ENCODE results near the gene TMBIM1. TPM values are rescaled to one million over a fixed set of nuclear protein-coding genes. Genes with fewer than 3 reads are reported as not detected.
"Not testable (repeated sequence)": the region's sequence is repeated elsewhere in the genome, so short reads cannot be mapped to it uniquely, and the experiment has no call there.

Gene TMBIM1
- polyA plus RNA-seq, 3 donors, result 86.5 to 96.9 (median 90.6) TPM

GRCh38 chr2:218323526-218324472 lies 31.5 kb upstream of the TMBIM1 start:
- peak; percentile 80 for DNase-seq

GRCh38 chr2:218322768-218323525 lies 30.6 kb upstream of the TMBIM1 start:
- peak; percentile 95 for DNase-seq

GRCh38 chr2:218320704-218321336 lies 28.5 kb upstream of the TMBIM1 start:
- no peak for DNase-seq

DNA sequence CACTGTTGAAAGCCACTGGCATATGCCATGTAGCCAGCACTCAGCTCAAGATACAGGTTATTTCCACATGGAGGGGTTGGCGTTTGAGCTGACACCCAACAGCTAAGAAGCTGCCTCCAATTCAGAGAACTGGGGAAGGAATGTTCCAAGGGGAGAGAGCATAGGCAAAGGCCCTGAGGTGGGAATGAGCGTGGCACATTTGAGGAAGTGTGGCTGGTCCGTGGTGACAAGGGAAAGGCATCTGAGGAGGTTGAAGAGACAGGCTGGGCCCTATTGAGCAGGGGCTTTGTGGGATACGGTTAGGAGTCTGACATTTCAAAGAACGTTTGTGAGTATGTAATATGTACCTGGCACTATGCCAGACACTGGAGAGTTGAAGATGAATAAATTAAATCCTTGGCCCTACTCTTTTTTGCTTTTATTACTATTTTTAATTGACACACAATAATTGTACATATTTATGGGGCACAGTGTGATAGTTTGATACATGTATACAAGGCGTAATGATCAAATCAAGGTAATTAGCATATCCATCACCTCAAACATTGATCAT lies 27.6 kb upstream of the TMBIM1 start:
- DNase-seq, result no peak

DNA sequence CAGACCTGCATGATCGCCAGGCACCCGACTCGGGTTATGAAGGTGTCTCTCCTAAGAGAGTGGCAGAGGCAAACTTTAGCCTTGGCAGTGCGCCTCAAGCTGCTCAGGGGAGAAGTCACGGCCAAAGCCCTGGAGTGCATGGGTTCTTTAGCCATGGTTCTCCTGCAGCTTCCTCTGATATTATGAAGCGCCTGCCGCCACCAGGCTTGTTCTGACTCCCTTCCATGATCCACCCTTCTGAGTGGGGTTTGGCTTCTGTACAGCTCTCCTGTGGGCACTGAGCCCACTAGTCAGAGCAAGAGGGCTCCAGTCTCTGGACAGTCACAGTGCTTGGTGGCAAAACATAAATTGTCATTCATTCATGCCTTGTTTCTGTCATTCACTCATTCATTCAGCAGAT lies 25.9 kb upstream of the TMBIM1 start:
- DNase-seq, result no peak

DNA sequence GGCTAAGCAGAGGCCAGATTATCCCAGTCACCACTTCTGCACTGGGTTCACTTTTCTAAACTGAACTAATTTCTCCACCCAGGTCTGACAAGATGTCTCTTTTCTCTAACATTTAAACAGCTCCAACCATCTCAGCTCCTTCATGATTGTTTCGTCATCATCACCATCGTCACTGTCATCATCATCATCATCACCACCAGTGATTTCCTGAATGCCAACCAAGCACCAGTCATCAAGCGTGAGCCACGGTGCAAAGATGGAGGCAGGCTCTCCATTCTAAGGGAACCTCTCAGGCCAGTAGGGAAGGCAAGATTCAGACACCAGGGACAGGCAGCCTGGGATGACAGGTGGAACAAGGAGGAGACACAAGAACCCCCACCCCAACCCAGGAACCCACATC lies 25.5 kb upstream of the TMBIM1 start:
- DNase-seq, result no peak

- DNase-seq, result no peak
Observed at GRCh38 chr2:218317303-218317630, 25.0 kb upstream of the TMBIM1 start.

- DNase-seq, result no peak
Observed at GRCh38 chr2:218315397-218315796, 23.1 kb upstream of the TMBIM1 start.

- not testable (repeated sequence) for DNase-seq
Observed at GRCh38 chr2:218314764-218315163, 22.5 kb upstream of the TMBIM1 start.

DNA sequence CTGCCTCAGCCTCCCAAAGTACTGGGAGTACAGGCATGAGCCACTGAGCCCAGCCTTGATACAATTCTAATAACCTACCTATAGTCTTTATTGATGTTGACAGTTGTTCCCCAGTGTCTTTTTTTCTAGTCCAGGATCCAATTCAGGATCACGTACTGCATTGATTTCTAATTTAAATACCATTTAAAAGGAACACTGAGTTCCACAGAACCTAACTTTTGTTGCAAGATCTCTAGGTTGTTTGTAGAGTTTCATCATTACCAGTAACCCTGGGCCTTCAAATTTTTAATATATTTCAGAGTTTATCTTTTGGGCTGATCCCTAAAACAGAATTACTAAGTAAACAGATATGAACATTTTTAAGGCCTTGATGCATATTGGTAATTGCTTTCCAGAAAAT lies 21.1 kb upstream of the TMBIM1 start:
- no peak for DNase-seq

DNA sequence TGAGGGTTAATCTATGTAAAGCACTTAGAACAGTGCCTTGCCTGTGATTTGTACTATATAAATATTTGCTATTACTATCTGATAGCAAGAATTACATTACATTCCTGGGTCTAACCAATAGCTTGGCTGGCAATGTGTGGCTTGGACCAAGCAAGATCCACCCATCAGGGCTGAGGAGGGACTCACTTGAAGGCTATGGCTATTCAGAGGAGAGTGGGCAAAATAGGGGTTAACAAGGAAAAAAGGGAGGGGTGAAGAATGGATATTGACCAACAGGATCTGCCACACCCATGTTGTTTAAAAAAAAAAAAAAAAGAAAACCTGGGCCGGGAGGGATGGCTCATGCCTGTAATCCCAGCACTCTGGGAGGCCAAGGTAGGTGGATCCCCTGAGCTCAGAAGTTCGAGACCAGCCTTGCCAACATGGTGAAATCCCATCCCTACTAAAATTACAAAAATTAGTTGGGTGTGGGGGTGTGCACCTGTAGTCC lies 20.0 kb upstream of the TMBIM1 start:
- DNase-seq, result no peak

DNA sequence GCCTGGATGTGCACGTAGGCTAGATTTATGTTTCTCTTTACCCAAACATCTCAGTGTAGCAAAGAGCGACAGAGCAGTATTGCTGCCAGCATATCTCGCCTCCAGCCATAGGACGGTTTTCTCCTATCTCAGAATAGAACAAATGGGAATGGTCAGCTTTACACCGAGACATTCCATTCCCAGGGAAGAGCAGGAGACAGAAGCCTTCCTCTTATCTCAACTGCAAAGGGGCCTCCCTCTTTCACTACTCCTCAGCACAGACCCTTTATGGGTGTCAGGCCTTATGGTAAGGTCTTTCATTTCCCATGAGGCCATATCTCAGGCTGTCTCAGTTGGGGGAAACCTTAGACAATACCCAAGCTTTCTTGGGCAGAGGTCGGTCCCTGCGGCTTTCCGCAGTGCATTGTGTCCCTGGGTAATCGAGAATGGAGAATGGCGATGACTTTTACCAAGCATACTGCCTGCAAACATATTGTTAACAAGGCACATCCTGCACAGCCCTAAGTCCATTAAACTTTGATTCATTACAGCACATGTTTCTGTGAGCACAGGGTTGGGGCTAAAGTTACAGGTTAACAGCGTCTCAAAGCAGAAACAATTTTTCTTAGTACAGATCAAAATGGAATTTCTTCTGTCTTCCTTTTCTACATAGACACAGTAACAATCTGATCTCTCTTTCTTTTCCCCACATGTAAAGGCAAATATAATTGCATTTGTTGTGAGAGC lies 19.4 kb upstream of the TMBIM1 start:
- DNase-seq, result not testable (repeated sequence)

- no peak for DNase-seq
Observed at GRCh38 chr2:218310853-218311540, 18.7 kb upstream of the TMBIM1 start.

- DNase-seq, result no peak
Observed at GRCh38 chr2:218307415-218308090, 15.2 kb upstream of the TMBIM1 start.

- no peak for DNase-seq
Observed at GRCh38 chr2:218306184-218306920, 14.0 kb upstream of the TMBIM1 start.

DNA sequence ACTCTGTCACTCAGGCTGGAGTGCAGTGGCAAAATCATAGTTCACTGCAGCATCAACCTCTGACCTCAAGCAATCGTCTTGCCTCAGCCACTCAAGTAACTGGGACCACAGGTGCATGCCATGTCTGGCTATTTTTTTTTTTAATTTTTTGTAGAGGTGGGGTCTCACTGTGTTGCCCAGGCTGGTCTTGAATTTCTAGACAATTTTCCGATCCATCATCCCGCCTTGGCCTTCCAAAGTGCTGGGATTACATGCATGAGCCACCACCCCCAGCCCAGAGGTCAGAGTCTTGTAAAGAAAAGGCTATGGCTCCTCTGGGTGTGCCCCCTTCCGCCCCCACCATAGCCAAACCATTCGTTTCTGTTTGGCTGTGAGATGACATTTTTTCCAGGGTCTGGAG lies 13.1 kb upstream of the TMBIM1 start:
- no peak for DNase-seq

- DNase-seq, result peak; percentile 91
Observed at GRCh38 chr2:218301176-218301819, 9.0 kb upstream of the TMBIM1 start.

- no peak for DNase-seq
Observed at GRCh38 chr2:218300141-218300540, 7.8 kb upstream of the TMBIM1 start.

DNA sequence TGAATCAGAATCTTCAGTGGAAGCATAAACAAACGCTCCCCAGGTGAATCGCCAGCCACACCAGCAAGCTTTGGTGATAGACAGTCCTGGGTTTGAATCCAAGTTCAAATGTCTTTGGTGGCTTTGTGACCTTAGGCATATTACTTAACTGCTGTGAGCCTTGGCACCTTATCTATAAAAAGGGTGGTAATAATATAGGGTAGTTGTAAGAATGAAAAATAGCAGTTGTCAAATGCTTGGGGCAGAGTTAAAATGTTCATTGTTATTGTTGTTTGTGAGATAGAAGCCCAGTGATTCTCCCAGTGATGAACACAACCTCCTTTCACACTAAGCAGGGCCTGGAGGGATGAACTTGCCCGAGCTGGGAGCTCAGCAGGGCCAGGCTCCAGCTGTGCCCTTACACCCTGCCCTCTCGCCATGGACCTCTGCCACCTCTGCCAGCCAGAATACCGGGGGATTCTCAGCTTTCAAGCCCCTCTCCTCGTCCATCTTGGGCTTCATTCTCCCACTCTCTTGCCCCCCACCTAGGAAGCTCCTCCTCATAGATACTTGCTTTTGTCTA lies 6.1 kb upstream of the TMBIM1 start:
- no peak for DNase-seq

Data from renal pelvis (tissue), 4 donors.